Measurements from ENCODE around the gene CAPZA3. TPM values are rescaled to one million over a fixed set of nuclear protein-coding genes. Genes with fewer than 3 reads are reported as not detected.

Gene CAPZA3
- total and polyA plus RNA-seq, 2 donors (not counting 1 experiment from before 2014, with no cell fraction given): not detected

- Histone ChIP-seq H3K27ac (ENCODE audit: low read length in 2 of 2) (no peak overlapping the region), H4K20me1 (ENCODE audit: control insufficient read depth, insufficient read depth, low read length, poor library complexity, severe bottlenecking) (no peaks in the 10 kb centered on the region), H3K4me3 (ENCODE audit: control extremely low read depth in 1 of 5, extremely low read depth in 1 of 5, insufficient read depth in 1 of 5, low read depth in 2 of 5, low read length in 4 of 5) (no peak overlapping the region), H2AFZ (ENCODE audit: insufficient read depth, low read depth, low read length, poor library complexity, severe bottlenecking) (no peak overlapping the region), H3K4me1 (ENCODE audit: control insufficient read depth in 2 of 2, insufficient read depth in 2 of 2, low read length in 2 of 2) (no peaks in the 10 kb centered on the region), H3K79me2 (ENCODE audit: control insufficient read depth, insufficient read depth, low read length) (no peaks in the 10 kb centered on the region), H3K27me3 (replicated peaks in 1 of 4; ENCODE audit: control extremely low read depth in 1 of 4, control insufficient read depth in 3 of 4, insufficient read depth in 4 of 4, low read length in 3 of 4) (no peaks in the 10 kb centered on the region), H3K9me3 (ENCODE audit: control extremely low read depth in 1 of 3, control insufficient read depth in 2 of 3, insufficient read depth in 1 of 3, low read length in 2 of 3) (peaks cover 0 to 4% (median 0%) of the 10 kb centered on the region in 3 donors), H3K36me3 (replicated peaks in 1 of 2; ENCODE audit: control extremely low read depth in 1 of 2, control insufficient read depth in 1 of 2, extremely low read depth in 1 of 2, insufficient read depth in 2 of 2, low read length in 1 of 2) (no peaks in the 10 kb centered on the region), H3K9ac (ENCODE audit: low read length) (no peak overlapping the region), H3K4me2 (replicated peaks; ENCODE audit: low read depth, low read length, poor library complexity, severe bottlenecking) (no peak overlapping the region)
- ATAC-seq (ENCODE audit: low read depth) (no peak), DNase-seq (no peak)
- CTCF ChIA-PET: no interaction called here
- intact Hi-C loops (cut with micrococcal nuclease): no loop called here
- H3K9me3 Mint-ChIP-seq (ENCODE audit: insufficient read depth): peaks cover 5% of the 10 kb centered on the region
- H3K4me1 Mint-ChIP-seq: no peaks in the 10 kb centered on the region
- H3K27ac Mint-ChIP-seq: no peak overlapping the region
- whole genome bisulfite sequencing (ENCODE audit: insufficient coverage): no CpG with 5 or more reads among the region's 1 CpG
- H3K4me3 Mint-ChIP-seq: no peak overlapping the region
- H3K27me3 Mint-ChIP-seq: no peaks in the 10 kb centered on the region
- POLR2A ChIA-PET: no interaction called here
- TF ChIP-seq CTCF (IDR thresholded peaks at IDR 0.05) (no peak), EZH2 (IDR thresholded peaks at IDR 0.05; ENCODE audit: borderline replicate concordance, insufficient read depth, low read depth, low read length, poor library complexity, severe bottlenecking) (no peak)
Observed at GRCh38 chr12:18747895-18748294, 10.0 kb downstream of the CAPZA3 start.

- Histone ChIP-seq H3K36me3 (replicated peaks in 1 of 2; ENCODE audit: control extremely low read depth in 1 of 2, control insufficient read depth in 1 of 2, extremely low read depth in 1 of 2, insufficient read depth in 2 of 2, low read length in 1 of 2) (no peaks in the 10 kb centered on the region), H3K4me3 (ENCODE audit: control extremely low read depth in 1 of 5, extremely low read depth in 1 of 5, insufficient read depth in 1 of 5, low read depth in 2 of 5, low read length in 4 of 5) (no peak overlapping the region), H4K20me1 (ENCODE audit: control insufficient read depth, insufficient read depth, low read length, poor library complexity, severe bottlenecking) (no peaks in the 10 kb centered on the region), H3K4me2 (replicated peaks; ENCODE audit: low read depth, low read length, poor library complexity, severe bottlenecking) (no peak overlapping the region), H3K4me1 (ENCODE audit: control insufficient read depth in 2 of 2, insufficient read depth in 2 of 2, low read length in 2 of 2) (no peaks in the 10 kb centered on the region), H3K9me3 (ENCODE audit: control extremely low read depth in 1 of 3, control insufficient read depth in 2 of 3, insufficient read depth in 1 of 3, low read length in 2 of 3) (peaks cover 0 to 9% (median 0%) of the 10 kb centered on the region in 3 donors), H3K79me2 (ENCODE audit: control insufficient read depth, insufficient read depth, low read length) (no peaks in the 10 kb centered on the region), H3K27me3 (replicated peaks in 1 of 4; ENCODE audit: control extremely low read depth in 1 of 4, control insufficient read depth in 3 of 4, insufficient read depth in 4 of 4, low read length in 3 of 4) (no peaks in the 10 kb centered on the region), H3K9ac (ENCODE audit: low read length) (no peak overlapping the region), H2AFZ (ENCODE audit: insufficient read depth, low read depth, low read length, poor library complexity, severe bottlenecking) (no peak overlapping the region), H3K27ac (ENCODE audit: low read length in 2 of 2) (no peak overlapping the region)
- Mint-ChIP-seq H3K27me3 (no peaks in the 10 kb centered on the region), H3K27ac (no peak overlapping the region), H3K4me3 (no peak overlapping the region), H3K9me3 (ENCODE audit: insufficient read depth) (no peaks in the 10 kb centered on the region), H3K4me1 (no peaks in the 10 kb centered on the region)
- intact Hi-C loops (cut with micrococcal nuclease): no loop called here
- ChIA-PET CTCF (no interaction called here), POLR2A (no interaction called here)
- WGBS (ENCODE audit: insufficient coverage): 43% methylated on average over 2 of the region's 4 CpGs
- no peak for ATAC-seq (ENCODE audit: low read depth)
- DNase-seq: no peak
- TF ChIP-seq CTCF (IDR thresholded peaks at IDR 0.05) (no peak), EZH2 (IDR thresholded peaks at IDR 0.05; ENCODE audit: borderline replicate concordance, insufficient read depth, low read depth, low read length, poor library complexity, severe bottlenecking) (no peak)
Observed at GRCh38 chr12:18749386-18749957, 11.6 kb downstream of the CAPZA3 start.
